ENCODE measurements around the gene CRIM1. TPM values are rescaled to one million over a fixed set of nuclear protein-coding genes. Genes with fewer than 3 reads are reported as not detected.

The CRIM1 gene
- total RNA-seq, 1 donor: 100 TPM

DNA sequence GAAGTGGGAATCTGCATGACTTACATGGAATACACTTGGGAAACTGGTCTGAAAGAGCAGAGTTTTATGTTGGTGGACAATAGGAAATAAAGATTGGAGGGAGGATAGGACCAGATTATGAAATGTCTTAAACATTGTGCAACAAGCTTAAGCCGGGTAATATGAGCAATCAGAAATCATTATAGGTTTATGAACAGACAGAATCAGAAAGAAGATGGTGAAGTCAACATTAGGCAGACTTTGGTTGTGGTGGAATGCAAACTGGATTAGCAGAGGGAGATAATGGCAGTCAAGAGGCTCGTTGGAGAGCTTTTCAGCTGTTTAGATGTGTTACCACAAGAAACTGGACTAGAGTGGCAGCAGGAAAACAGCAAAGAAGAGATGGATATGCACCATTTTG is 43.5 kb downstream of the CRIM1 start:
- TF ChIP-seq, protein P1, sequence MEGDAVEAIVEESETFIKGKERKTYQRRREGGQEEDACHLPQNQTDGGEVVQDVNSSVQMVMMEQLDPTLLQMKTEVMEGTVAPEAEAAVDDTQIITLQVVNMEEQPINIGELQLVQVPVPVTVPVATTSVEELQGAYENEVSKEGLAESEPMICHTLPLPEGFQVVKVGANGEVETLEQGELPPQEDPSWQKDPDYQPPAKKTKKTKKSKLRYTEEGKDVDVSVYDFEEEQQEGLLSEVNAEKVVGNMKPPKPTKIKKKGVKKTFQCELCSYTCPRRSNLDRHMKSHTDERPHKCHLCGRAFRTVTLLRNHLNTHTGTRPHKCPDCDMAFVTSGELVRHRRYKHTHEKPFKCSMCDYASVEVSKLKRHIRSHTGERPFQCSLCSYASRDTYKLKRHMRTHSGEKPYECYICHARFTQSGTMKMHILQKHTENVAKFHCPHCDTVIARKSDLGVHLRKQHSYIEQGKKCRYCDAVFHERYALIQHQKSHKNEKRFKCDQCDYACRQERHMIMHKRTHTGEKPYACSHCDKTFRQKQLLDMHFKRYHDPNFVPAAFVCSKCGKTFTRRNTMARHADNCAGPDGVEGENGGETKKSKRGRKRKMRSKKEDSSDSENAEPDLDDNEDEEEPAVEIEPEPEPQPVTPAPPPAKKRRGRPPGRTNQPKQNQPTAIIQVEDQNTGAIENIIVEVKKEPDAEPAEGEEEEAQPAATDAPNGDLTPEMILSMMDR (IDR thresholded peaks at IDR 0.05; ENCODE audit: insufficient read depth, low read length): no peak
- no peak overlapping the region for H3K4me3 ChIP-seq (ENCODE audit: low read depth, low read length)
- no peak for DNase-seq (ENCODE audit: low read depth)

DNA sequence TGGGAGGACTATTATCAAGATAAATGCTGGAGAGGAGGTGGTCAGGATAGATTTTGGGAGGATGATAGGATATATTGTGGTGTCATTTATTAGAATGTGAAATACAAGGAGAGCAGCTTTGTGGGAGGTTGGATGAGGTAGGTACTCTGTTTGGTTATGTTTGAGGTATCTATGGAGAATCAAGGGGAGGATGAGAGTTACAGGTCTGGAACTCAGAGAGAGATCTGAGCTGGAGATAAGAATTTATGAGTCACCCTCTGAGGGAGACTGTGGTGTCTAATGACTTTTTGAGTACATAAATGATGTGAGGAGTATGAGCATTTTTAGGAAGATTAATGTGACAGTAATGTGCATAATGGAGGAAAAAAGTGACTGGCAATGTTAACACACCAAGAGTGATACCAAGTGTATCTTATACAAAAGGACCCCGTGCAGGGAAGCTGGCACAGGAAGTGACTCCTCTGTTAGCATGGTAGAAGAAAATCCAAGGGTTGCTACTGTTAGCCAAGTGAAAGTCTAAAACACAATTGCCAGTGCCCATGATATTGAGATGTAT is 48.2 kb downstream of the CRIM1 start:
- peak; percentile 52 for DNase-seq (ENCODE audit: low read depth)
- TF ChIP-seq, protein P1 (IDR thresholded peaks at IDR 0.05; ENCODE audit: insufficient read depth, low read length): no peak
- H3K4me3 ChIP-seq (ENCODE audit: low read depth, low read length): no peak overlapping the region

- DNase-seq (ENCODE audit: low read depth): no peak
- H3K4me3 ChIP-seq (ENCODE audit: low read depth, low read length): no peak overlapping the region
- TF ChIP-seq, protein P1 (IDR thresholded peaks at IDR 0.05; ENCODE audit: insufficient read depth, low read length): no peak
Measured at GRCh38 chr2:36404318-36404717, 48.7 kb downstream of the CRIM1 start.

DNA sequence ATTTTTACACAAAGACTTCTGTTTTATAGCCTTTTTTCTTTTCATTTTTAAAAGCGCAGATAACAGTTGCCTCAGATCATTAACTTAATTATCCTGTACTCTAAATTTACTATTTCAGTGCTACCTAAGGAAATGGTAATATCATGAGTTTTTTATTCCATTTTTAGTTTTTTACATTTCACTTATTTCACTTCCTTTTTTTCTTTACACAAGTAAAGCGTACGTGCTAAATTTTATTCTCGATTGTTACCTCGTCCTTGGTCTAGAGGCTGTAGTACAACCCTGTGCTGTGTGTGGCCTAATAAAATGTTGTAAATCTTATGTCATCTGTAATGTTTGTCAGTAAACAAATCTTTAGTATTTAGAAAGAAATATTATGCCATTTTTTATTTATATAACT is 49.2 kb downstream of the CRIM1 start:
- DNase-seq (ENCODE audit: low read depth): no peak
- TF ChIP-seq, protein P1 (IDR thresholded peaks at IDR 0.05; ENCODE audit: insufficient read depth, low read length): no peak
- H3K4me3 ChIP-seq (ENCODE audit: low read depth, low read length): no peak overlapping the region

DNA sequence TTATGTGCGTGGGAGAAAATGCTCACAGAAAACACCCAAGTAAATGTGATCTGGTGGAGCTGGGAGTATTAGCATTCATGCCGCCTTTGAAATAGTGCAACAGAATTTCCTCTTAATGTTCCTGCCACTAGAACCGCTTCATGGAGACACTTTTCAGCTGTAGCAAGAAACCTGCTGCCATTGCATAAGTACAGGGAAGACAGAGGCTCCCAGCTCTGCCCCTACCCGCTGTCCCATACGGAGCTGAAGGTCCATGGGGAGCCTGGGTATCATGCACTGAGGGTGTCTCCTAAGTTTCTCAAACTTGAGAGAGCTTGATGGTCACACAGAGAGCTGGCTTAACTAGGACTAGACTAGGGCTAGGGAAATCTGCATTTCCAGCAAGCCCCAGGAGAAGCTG is 49.6 kb downstream of the CRIM1 start:
- TF ChIP-seq, protein P1 (IDR thresholded peaks at IDR 0.05; ENCODE audit: insufficient read depth, low read length): no peak
- no peak for DNase-seq (ENCODE audit: low read depth)
- H3K4me3 ChIP-seq (ENCODE audit: low read depth, low read length): no peak overlapping the region

GRCh38 chr2:36406296-36406695 is 50.7 kb downstream of the CRIM1 start:
- no peak for DNase-seq (ENCODE audit: low read depth)
- H3K4me3 ChIP-seq (ENCODE audit: low read depth, low read length): no peak overlapping the region
- TF ChIP-seq, protein P1 (IDR thresholded peaks at IDR 0.05; ENCODE audit: insufficient read depth, low read length): no peak

DNA sequence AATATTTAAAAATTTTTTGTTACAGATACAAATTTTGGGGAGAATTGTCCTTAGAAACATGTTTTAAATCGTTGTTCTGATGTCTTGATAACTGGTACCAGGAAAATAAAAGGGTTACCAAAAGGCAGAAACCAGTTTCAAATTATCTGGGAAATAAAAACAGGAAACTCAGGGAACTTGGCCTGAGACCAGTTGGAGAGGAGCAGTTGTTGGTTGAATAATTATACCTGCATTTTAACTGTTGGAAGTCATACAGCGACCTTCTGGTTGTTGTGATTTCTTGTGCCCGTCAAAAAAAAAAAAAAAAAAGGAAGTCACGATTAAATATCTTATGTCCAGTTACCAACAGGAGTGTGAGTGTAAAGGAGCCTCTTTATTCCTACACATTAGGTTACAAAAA is 51.8 kb downstream of the CRIM1 start:
- no peak for DNase-seq (ENCODE audit: low read depth)
- TF ChIP-seq, protein P1 (IDR thresholded peaks at IDR 0.05; ENCODE audit: insufficient read depth, low read length): no peak
- no peak overlapping the region for H3K4me3 ChIP-seq (ENCODE audit: low read depth, low read length)

Data from fibroblast of the aortic adventitia (primary cell).